Activated CD8-positive, alpha-beta T cell treated with anti-CD3 and anti-CD28 coated beads for 36 hours (primary cell): ENCODE measurements around the gene GPC5. TPM values are rescaled to one million over a fixed set of nuclear protein-coding genes. Genes with fewer than 3 reads are reported as not detected.

Experiments
- ATAC-seq: fragments of 200-7000 bp; cut with Tn5 transposase; one replicate; pipeline ENCODE4 v1.10.0; 2021; ENCODE audit warnings: mild to moderate bottlenecking, moderate library complexity
- CTCF ChIA-PET: fragments of 350-600 bp; sonication (Branson Sonifier 250); formaldehyde crosslinking; loops from one replicate; lab custom pipeline; 2021; ENCODE audit warnings: antibody characterized with exemption; lab: Charles Lee
- POLR2A ChIA-PET: fragments of 350-600 bp; sonication (Branson Sonifier 250); formaldehyde crosslinking; loops from one replicate; lab custom pipeline; 2021; ENCODE audit warnings: antibody characterized with exemption; lab: Charles Lee
- DNase-seq: peaks from one replicate; pipeline ENCODE4 v3.0.0-alpha.2; 2020
- H3K27ac Mint-ChIP-seq: one replicate; pipeline ENCODE4 v1.8.0; 2021; ENCODE audit warnings: mild to moderate bottlenecking, mixed read lengths
- H3K27me3 Mint-ChIP-seq: one replicate; pipeline ENCODE4 v1.8.0; 2021; ENCODE audit warnings: mixed read lengths
- H3K36me3 Mint-ChIP-seq: one replicate; pipeline ENCODE4 v1.8.0; 2021; ENCODE audit warnings: low read depth, mixed read lengths
- H3K4me1 Mint-ChIP-seq: one replicate; pipeline ENCODE4 v1.8.0; 2021; ENCODE audit warnings: low read depth, mixed read lengths
- H3K4me3 Mint-ChIP-seq: one replicate; pipeline ENCODE4 v1.8.0; 2021; ENCODE audit warnings: mild to moderate bottlenecking, moderate library complexity, mixed read lengths
- H3K9me3 Mint-ChIP-seq: one replicate; pipeline ENCODE4 v1.8.0; 2021; ENCODE audit warnings: mixed read lengths
- intact Hi-C: fragments of 100-400 bp; cut with micrococcal nuclease; formaldehyde crosslinking; loops from one replicate; pipeline ENCODE4 v1.10.0; 2022
- total RNA-seq, 2 experiments: library from RNA; stranded (reverse); gene quantifications; one replicate each; pipeline ENCODE4 v1.2.3, GENCODE V29; 2021
- TF ChIP-seq, protein P1 (sequence below): fragments of 200-600 bp; IDR thresholded peaks from one replicate; pipeline ENCODE4 v1.8.0; 2022; ENCODE audit warnings: antibody characterized with exemption, mild to moderate bottlenecking

GPC5 gene
- total RNA-seq, 2 experiments from 2014 or later: 0.13 to 0.14 TPM

DNA sequence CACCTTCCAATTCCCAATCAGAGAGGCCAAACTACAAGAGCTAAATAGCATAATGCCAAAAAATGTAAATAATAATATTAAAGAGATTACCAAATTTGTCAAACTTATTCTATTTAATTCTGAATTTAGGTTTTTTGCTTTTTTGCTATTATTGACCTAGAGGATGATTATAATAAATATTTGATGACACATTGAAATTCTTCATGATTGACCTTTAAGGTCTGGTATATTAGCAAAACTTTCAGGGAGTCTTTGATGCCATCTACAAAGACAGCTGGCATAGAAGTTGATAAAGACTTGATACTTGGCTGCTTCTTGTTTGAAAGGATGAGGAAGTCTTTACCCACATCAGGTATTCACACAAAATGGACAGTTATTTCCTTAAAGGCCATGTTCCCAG lies 1168.3 kb downstream of the GPC5 start:
- Mint-ChIP-seq H3K27ac (no peak overlapping the region), H3K4me3 (no peak overlapping the region), H3K9me3 (no peaks in the 10 kb centered on the region), H3K4me1 (no peaks in the 10 kb centered on the region), H3K36me3 (no peaks in the 10 kb centered on the region), H3K27me3 (no peaks in the 10 kb centered on the region)
- ChIA-PET POLR2A (no interaction called here), CTCF (no interaction called here)
- DNase-seq: no peak
- no peak for ATAC-seq
- intact Hi-C loops: no loop called here
- TF ChIP-seq, protein P1, sequence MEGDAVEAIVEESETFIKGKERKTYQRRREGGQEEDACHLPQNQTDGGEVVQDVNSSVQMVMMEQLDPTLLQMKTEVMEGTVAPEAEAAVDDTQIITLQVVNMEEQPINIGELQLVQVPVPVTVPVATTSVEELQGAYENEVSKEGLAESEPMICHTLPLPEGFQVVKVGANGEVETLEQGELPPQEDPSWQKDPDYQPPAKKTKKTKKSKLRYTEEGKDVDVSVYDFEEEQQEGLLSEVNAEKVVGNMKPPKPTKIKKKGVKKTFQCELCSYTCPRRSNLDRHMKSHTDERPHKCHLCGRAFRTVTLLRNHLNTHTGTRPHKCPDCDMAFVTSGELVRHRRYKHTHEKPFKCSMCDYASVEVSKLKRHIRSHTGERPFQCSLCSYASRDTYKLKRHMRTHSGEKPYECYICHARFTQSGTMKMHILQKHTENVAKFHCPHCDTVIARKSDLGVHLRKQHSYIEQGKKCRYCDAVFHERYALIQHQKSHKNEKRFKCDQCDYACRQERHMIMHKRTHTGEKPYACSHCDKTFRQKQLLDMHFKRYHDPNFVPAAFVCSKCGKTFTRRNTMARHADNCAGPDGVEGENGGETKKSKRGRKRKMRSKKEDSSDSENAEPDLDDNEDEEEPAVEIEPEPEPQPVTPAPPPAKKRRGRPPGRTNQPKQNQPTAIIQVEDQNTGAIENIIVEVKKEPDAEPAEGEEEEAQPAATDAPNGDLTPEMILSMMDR: no peak

DNA sequence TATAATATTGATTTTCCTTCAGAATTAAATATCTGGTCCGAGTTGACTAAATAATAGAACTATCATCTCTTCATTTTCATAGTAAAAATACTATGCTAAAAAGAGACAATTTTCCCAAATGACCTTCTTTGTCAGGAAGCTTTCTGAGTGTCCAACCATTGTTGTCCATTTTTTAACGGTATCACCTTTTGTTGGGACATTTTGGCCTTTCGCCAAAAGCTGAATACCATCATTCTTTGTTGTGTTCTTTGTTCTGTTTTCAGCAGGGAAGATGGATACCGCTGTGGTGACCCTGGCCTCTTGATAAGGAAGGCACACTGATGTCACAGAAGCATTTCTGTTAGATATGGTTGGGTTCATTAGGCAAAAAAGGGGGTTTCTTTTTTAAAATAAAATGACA lies 1173.8 kb downstream of the GPC5 start:
- ATAC-seq (no peak), DNase-seq (no peak)
- CTCF ChIA-PET: no interaction called here
- no peaks in the 10 kb centered on the region for H3K36me3 Mint-ChIP-seq
- H3K4me3 Mint-ChIP-seq: no peak overlapping the region
- TF ChIP-seq, protein P1: no peak
- no peaks in the 10 kb centered on the region for H3K27me3 Mint-ChIP-seq
- H3K9me3 Mint-ChIP-seq: no peaks in the 10 kb centered on the region
- POLR2A ChIA-PET: no interaction called here
- no peaks in the 10 kb centered on the region for H3K4me1 Mint-ChIP-seq
- H3K27ac Mint-ChIP-seq: no peak overlapping the region
- intact Hi-C loops: no loop called here

DNA sequence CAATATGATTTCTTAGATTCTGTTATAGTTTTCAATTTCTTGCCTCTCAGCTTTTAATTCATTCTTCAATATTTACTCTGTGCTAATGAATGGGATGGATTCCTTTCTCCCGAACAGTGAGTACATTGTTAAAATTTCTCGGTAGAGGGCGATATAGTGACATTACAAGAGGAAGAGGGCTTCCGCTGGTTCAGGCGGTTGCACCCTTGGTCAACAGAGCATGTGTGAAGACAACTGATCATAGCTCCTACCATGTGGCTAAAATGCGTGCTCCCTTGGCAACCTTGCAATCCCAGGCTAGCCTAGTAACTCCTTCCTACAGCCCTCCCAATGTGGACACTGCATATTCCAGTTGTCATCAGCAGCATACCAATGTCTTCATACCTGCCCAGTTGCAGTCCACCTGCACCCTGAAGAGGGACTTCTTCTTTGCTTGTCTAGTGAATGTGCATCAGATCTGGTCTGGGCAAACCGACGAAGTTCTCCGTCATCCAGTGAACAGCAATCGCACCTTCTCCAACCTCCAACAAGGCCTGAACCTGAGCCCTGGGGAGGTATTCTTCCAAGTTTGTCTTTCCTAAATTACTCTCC lies 1175.1 kb downstream of the GPC5 start:
- Mint-ChIP-seq H3K27ac (no peak overlapping the region), H3K4me1 (no peaks in the 10 kb centered on the region), H3K36me3 (no peaks in the 10 kb centered on the region), H3K9me3 (no peaks in the 10 kb centered on the region), H3K4me3 (no peak overlapping the region), H3K27me3 (no peaks in the 10 kb centered on the region)
- DNase-seq (no peak), ATAC-seq (no peak)
- TF ChIP-seq, protein P1: no peak
- CTCF ChIA-PET: no interaction called here
- intact Hi-C loops: no loop called here
- POLR2A ChIA-PET: no interaction called here

DNA sequence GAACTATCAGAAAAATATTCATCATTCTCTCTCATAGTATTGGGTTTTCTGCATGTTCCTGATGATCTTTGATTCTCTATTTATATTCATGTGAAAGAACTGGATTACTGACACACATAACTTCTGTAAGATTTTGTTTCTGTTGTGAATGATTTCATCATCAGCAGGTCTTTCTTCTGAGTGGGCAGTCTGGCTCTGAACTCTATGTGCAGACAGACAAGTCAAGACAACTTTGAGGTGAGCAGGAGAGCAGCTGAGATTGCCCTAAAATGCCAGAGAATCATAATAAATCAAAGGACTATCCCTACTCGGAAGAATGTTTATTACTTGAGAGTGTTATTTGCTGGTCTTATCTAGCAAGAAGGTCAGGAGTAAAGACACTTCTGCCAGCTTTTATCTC lies 1176.1 kb downstream of the GPC5 start:
- ChIA-PET CTCF (no interaction called here), POLR2A (no interaction called here)
- Mint-ChIP-seq H3K4me1 (no peaks in the 10 kb centered on the region), H3K4me3 (no peak overlapping the region), H3K9me3 (no peaks in the 10 kb centered on the region), H3K27ac (no peak overlapping the region), H3K27me3 (no peaks in the 10 kb centered on the region), H3K36me3 (no peaks in the 10 kb centered on the region)
- TF ChIP-seq, protein P1: no peak
- ATAC-seq (no peak), DNase-seq (no peak)
- intact Hi-C loops: no loop called here

DNA sequence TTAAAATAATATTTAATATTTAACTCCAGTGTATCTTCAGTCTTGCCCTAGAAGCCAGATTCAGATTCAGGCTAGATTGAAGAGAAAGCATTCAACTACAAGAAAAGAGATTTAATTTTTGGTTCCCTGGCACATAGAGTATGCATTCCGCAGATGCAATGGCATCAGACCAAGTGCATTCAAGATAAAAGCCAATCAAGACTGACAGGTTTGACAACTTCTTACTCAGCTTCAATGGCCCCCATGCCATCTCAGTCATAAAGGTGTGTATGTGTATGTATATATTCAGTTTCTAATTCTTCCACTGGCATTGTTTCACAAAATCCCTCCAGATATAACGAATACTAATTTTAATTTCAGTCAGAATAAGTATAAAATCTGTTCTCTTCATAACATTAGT lies 1177.4 kb downstream of the GPC5 start:
- TF ChIP-seq, protein P1: no peak
- CTCF ChIA-PET: no interaction called here

More for the DNA sequence above, 1177.4 kb downstream of the GPC5 start:
- H3K27me3 Mint-ChIP-seq: no peaks in the 10 kb centered on the region
- no peak for DNase-seq
- intact Hi-C loops: no loop called here
- no peak for ATAC-seq
- H3K4me1 Mint-ChIP-seq: no peaks in the 10 kb centered on the region
- H3K4me3 Mint-ChIP-seq: no peak overlapping the region
- H3K36me3 Mint-ChIP-seq: no peaks in the 10 kb centered on the region
- POLR2A ChIA-PET: no interaction called here
- no peak overlapping the region for H3K27ac Mint-ChIP-seq
- peaks cover 1% of the 10 kb centered on the region for H3K9me3 Mint-ChIP-seq
